PC-3 (cell line): ENCODE measurements around the gene CDC7. TPM values are rescaled to one million over a fixed set of nuclear protein-coding genes. Genes with fewer than 3 reads are reported as not detected.
"Not testable (repeated sequence)": the region's sequence is repeated elsewhere in the genome, so short reads cannot be mapped to it uniquely, and the experiment has no call there.

Experiments used
- ATAC-seq: fragments of 200-7000 bp; cut with Tn5 transposase; 2 replicates; pipeline ENCODE4 v1.9.1; 2020; ENCODE audit warnings: mild to moderate bottlenecking, moderate library complexity
- BruUV-seq: library from RNA; stranded (reverse); fragments of 400-500 nt; replicated peaks from 2 replicates; lab custom pipeline; 2021; lab: Mats Ljungman, UMichigan
- CTCF ChIA-PET: fragments of 300-600 bp; sonication (Branson Sonifier 250); formaldehyde crosslinking; loops from one replicate; lab custom pipeline; 2022; ENCODE audit warnings: antibody characterized with exemption; lab: Charles Lee
- POLR2A ChIA-PET: fragments of 300-600 bp; sonication (Branson Sonifier 250); formaldehyde crosslinking; loops from one replicate; lab custom pipeline; 2022; ENCODE audit warnings: antibody characterized with exemption; ENCODE audit not compliant: unreplicated experiment; lab: Charles Lee
- DNase-seq: peaks from one replicate; pipeline ENCODE4 v3.0.0-alpha.2; 2015
- H2AFZ ChIP-seq: fragments of 300-600 bp; sonication (generic); 2 replicates; pipeline ENCODE4 v1.6.0; 2016; ENCODE audit warnings: antibody characterized with exemption, low read length
- H3F3A ChIP-seq: fragments of 300-600 bp; sonication (generic); one replicate; pipeline ENCODE4 v1.6.0; 2017; ENCODE audit warnings: antibody characterized with exemption, low read length, control low read depth, mild to moderate bottlenecking; ENCODE audit not compliant: unreplicated experiment
- H3K27ac ChIP-seq: fragments of 300-600 bp; sonication (generic); 2 replicates; pipeline ENCODE4 v1.5.1; 2016; ENCODE audit warnings: mild to moderate bottlenecking, low read length
- H3K27me3 ChIP-seq: fragments of 300-600 bp; sonication (generic); 2 replicates; pipeline ENCODE4 v1.6.1; 2016; ENCODE audit warnings: low read length, mixed read lengths
- H3K36me3 ChIP-seq: fragments of 300-600 bp; sonication (generic); 2 replicates; pipeline ENCODE4 v1.6.1; 2016; ENCODE audit warnings: low read depth, mixed run types, low read length, mixed read lengths
- H3K4me1 ChIP-seq: fragments of 300-600 bp; sonication (generic); 2 replicates; pipeline ENCODE4 v1.5.1; 2016; ENCODE audit warnings: low read length; ENCODE audit not compliant: insufficient read depth
- H3K4me2 ChIP-seq: fragments of 300-600 bp; sonication (generic); 2 replicates; pipeline ENCODE4 v1.6.0; 2016; ENCODE audit warnings: low read length
- H3K4me3 ChIP-seq: fragments of 300-600 bp; sonication (generic); 2 replicates; pipeline ENCODE4 v1.5.1; 2016; ENCODE audit warnings: mild to moderate bottlenecking, low read length, mixed read lengths
- H3K79me2 ChIP-seq: fragments of 300-600 bp; sonication (generic); 2 replicates; pipeline ENCODE4 v1.6.1; 2017; ENCODE audit warnings: low read length, mixed read lengths
- H3K9ac ChIP-seq: fragments of 300-600 bp; sonication (generic); 2 replicates; pipeline ENCODE4 v1.6.0; 2016; ENCODE audit warnings: mild to moderate bottlenecking, low read length
- H3K9me2 ChIP-seq: fragments of 300-600 bp; sonication (generic); replicated peaks from 2 replicates; pipeline ENCODE4 v1.6.1; 2016; ENCODE audit warnings: mixed run types, low read length, mixed read lengths
- H3K9me3 ChIP-seq: fragments of 300-600 bp; sonication (generic); 2 replicates; pipeline ENCODE4 v1.6.1; 2016; ENCODE audit warnings: low read length, mixed read lengths
- H4K20me1 ChIP-seq: fragments of 300-600 bp; sonication (generic); 2 replicates; pipeline ENCODE4 v1.6.1; 2016; ENCODE audit warnings: low read length, mixed read lengths
- EZH2 ChIP-seq: fragments of 300-600 bp; sonication (generic); IDR thresholded peaks from one replicate; pipeline ENCODE4 v1.6.1; 2017; ENCODE audit warnings: antibody characterized with exemption, mild to moderate bottlenecking, low read length; ENCODE audit not compliant: unreplicated experiment
- EZH2phosphoT487 ChIP-seq: fragments of 300-600 bp; sonication (generic); IDR thresholded peaks from 2 replicates; pipeline ENCODE4 v1.6.1; 2018; ENCODE audit warnings: mild to moderate bottlenecking, antibody characterized with exemption, low read length, borderline replicate concordance
- intact Hi-C: fragments of 100-400 bp; cut with micrococcal nuclease; formaldehyde crosslinking; loops from 2 replicates; pipeline ENCODE4 v1.9.0; 2023
- total RNA-seq: library from RNA; depleted of rRNA; stranded (reverse); fragments of >200 nt; gene quantifications from 2 replicates; pipeline ENCODE4 v1.2.3, GENCODE V29; 2014
- TF ChIP-seq, protein P1 (sequence below): fragments of 300-600 bp; sonication (generic); conservative IDR thresholded peaks from 2 replicates; pipeline ENCODE4 v1.5.1; 2017; ENCODE audit warnings: antibody characterized with exemption, low read depth, mild to moderate bottlenecking, low read length

CDC7 gene
- total RNA-seq, 1 experiment from 2014 or later = 10.0 TPM

DNA sequence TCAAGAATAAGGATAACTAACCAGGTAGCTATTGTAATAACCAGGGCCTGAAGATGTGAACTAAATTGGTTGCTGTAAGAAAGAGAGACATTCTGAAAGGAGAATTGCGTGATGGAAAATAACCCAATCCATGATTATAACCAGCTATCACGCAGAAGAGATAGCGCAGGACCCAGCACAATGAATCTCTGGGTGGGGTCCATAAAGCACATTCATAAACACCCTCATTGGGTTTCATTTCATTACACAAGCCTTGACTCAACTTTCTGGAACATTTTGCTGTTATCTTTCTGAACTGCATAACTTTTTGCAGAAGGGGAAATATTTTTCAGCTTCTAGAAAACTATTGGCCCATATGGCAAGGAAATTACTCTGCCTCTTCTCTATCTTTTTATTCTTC is 45.3 kb upstream of the CDC7 start:
- Histone ChIP-seq H3K9ac (no peak overlapping the region), H3K4me3 (no peak overlapping the region), H3K9me3 (no peaks in the 10 kb centered on the region), H3F3A (no peaks in the 10 kb centered on the region), H3K79me2 (no peaks in the 10 kb centered on the region), H3K9me2 (no peaks in the 10 kb centered on the region), H3K4me2 (no peak overlapping the region), H3K36me3 (no peaks in the 10 kb centered on the region), H4K20me1 (no peaks in the 10 kb centered on the region), H2AFZ (no peak overlapping the region), H3K4me1 (no peaks in the 10 kb centered on the region), H3K27ac (no peak overlapping the region), H3K27me3 (peaks cover 39% of the 10 kb centered on the region)
- ChIA-PET CTCF (no interaction called here), POLR2A (no interaction called here)
- TF ChIP-seq EZH2 (no peak), EZH2phosphoT487 (no peak)
- TF ChIP-seq, protein P1, sequence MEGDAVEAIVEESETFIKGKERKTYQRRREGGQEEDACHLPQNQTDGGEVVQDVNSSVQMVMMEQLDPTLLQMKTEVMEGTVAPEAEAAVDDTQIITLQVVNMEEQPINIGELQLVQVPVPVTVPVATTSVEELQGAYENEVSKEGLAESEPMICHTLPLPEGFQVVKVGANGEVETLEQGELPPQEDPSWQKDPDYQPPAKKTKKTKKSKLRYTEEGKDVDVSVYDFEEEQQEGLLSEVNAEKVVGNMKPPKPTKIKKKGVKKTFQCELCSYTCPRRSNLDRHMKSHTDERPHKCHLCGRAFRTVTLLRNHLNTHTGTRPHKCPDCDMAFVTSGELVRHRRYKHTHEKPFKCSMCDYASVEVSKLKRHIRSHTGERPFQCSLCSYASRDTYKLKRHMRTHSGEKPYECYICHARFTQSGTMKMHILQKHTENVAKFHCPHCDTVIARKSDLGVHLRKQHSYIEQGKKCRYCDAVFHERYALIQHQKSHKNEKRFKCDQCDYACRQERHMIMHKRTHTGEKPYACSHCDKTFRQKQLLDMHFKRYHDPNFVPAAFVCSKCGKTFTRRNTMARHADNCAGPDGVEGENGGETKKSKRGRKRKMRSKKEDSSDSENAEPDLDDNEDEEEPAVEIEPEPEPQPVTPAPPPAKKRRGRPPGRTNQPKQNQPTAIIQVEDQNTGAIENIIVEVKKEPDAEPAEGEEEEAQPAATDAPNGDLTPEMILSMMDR = no peak
- intact Hi-C loops = no loop called here
- no peak for ATAC-seq
- no peak for DNase-seq
- no TSS peak for BruUV-seq

DNA sequence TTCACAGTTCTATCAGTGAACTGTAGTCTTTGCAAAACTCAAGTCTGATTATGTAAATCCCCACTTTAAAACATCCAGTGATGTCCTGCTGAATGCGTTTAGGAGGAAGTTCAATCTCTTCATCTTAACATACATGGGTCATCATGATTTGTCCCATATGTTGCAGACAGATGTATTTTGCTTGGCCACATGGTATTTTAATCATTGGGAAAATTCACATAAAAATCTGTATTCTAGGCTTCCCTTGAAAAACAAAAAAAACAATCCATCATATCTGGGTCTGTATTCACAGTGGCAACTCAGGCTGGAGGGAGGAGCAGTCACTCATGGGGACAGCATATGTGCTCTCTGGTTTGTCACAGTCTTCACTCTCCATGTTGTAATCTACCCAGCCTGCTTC is 44.8 kb upstream of the CDC7 start:
- no peak for ATAC-seq
- ChIA-PET CTCF (no interaction called here), POLR2A (no interaction called here)
- no peak overlapping the region for H3K4me3 ChIP-seq
- H3K9ac ChIP-seq = no peak overlapping the region
- no peak overlapping the region for H3K4me2 ChIP-seq
- no TSS peak for BruUV-seq
- no peak overlapping the region for H3K27ac ChIP-seq
- no peaks in the 10 kb centered on the region for H3K36me3 ChIP-seq
- H4K20me1 ChIP-seq = no peaks in the 10 kb centered on the region
- no peaks in the 10 kb centered on the region for H3K9me2 ChIP-seq
- no peaks in the 10 kb centered on the region for H3F3A ChIP-seq
- H2AFZ ChIP-seq = no peak overlapping the region
- TF ChIP-seq EZH2 (no peak), EZH2phosphoT487 (no peak)
- TF ChIP-seq, protein P1 = no peak
- H3K27me3 ChIP-seq = peaks cover 39% of the 10 kb centered on the region
- DNase-seq = no peak
- intact Hi-C loops = no loop called here
- H3K9me3 ChIP-seq = no peaks in the 10 kb centered on the region
- no peaks in the 10 kb centered on the region for H3K79me2 ChIP-seq
- no peaks in the 10 kb centered on the region for H3K4me1 ChIP-seq

DNA sequence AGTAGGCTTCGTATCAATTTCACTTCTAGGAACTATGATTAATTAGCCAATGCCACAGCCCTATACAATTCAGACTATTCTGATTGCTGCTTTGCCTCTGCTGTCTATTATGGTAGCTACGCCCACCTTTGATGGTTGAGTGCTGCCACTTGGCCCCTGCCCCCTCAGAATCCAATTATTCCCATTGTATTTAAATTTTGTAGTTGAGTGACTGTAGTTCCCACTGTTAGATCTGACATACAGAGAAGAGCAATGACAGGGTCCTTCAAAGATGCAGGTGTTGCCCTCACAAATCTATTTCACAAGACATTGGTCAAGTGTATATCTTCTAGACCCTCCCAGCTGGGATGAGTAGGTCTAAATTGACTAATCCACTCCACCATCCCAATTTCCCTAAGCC is 35.3 kb upstream of the CDC7 start:
- ATAC-seq, DNase-seq, CTCF ChIA-PET, POLR2A ChIA-PET, H3K4me1 ChIP-seq, H3K79me2 ChIP-seq, H3K4me3 ChIP-seq, H3K9ac ChIP-seq, intact Hi-C loops, H3K36me3 ChIP-seq, H3K27ac ChIP-seq, H3K9me2 ChIP-seq, H3F3A ChIP-seq, H3K9me3 ChIP-seq, H3K27me3 ChIP-seq, BruUV-seq, H3K4me2 ChIP-seq, H4K20me1 ChIP-seq, H2AFZ ChIP-seq: not testable (repeated sequence)
